OCI-LY7 (cell line): ENCODE measurements around the gene OR9A2.

Experiments
- CTCF ChIP-seq: fragments of 200-600 bp; sonication (generic); conservative IDR thresholded peaks from 2 replicates; pipeline ENCODE4 v1.5.1; 2014; ENCODE audit warnings: mild to moderate bottlenecking, antibody characterized with exemption, low read length, moderate library complexity, mixed read lengths
- EZH2phosphoT487 ChIP-seq: fragments of 200-600 bp; sonication (generic); IDR thresholded peaks from 2 replicates; pipeline ENCODE4 v1.6.1; 2018; ENCODE audit warnings: low read depth, borderline replicate concordance, mild to moderate bottlenecking, mixed run types, antibody characterized with exemption, low read length, moderate library complexity, mixed read lengths

- TF ChIP-seq CTCF, result peak; percentile 95
- no peak for TF ChIP-seq EZH2phosphoT487
These were observed 23.4 kb downstream of the OR9A2 start for GRCh38 chr7:143003393-143004051.
